Sigmoid colon (tissue), 4 donors: ENCODE data around the gene GSK3B.

ENCODE experiments used
- POLR2A ChIP-seq, 2 donors: fragments of 450-650 bp; IDR thresholded peaks; one replicate each; pipeline ENCODE4 v1.6.1; 2016; ENCODE audit warnings: antibody characterized with exemption in 2 of 2, mild to moderate bottlenecking in 2 of 2, moderate library complexity in 2 of 2
- POLR2AphosphoS5 ChIP-seq, 4 donors: sonication (generic); formaldehyde crosslinking; IDR thresholded peaks; one replicate each; pipeline ENCODE4 v1.6.1; 2017; ENCODE audit warnings: antibody characterized with exemption in 4 of 4
- TF ChIP-seq, protein P1 (sequence below), 4 experiments: fragments of 450-650 bp in 3 of 4; fragments of 200-600 bp in 1 of 4; IDR thresholded peaks; one replicate each; pipeline ENCODE4 v1.5.1; 2016 to 2019; ENCODE audit warnings: antibody characterized with exemption in 4 of 4, mild to moderate bottlenecking in 3 of 4, moderate library complexity in 2 of 4

DNA sequence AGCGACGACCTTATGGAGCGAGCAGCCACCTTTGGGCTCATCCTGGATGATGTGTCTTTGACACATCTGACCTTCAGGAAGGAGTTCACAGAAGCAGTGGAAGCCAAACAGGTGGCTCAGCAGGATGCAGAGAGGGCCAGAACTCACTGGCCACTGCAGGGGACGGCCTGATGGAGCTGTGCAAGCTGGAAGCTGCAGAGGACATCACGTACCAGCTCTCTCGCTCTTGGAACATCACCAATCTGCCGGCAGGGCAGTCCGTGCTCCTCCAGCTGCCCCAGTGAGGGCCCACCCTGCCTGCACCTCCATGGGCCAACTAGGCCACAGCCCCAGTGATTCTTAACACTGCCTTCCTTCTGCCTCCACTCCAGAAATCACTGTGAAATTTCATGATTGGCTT is 302.0 kb downstream of the GSK3B start:
- TF ChIP-seq, protein P1, sequence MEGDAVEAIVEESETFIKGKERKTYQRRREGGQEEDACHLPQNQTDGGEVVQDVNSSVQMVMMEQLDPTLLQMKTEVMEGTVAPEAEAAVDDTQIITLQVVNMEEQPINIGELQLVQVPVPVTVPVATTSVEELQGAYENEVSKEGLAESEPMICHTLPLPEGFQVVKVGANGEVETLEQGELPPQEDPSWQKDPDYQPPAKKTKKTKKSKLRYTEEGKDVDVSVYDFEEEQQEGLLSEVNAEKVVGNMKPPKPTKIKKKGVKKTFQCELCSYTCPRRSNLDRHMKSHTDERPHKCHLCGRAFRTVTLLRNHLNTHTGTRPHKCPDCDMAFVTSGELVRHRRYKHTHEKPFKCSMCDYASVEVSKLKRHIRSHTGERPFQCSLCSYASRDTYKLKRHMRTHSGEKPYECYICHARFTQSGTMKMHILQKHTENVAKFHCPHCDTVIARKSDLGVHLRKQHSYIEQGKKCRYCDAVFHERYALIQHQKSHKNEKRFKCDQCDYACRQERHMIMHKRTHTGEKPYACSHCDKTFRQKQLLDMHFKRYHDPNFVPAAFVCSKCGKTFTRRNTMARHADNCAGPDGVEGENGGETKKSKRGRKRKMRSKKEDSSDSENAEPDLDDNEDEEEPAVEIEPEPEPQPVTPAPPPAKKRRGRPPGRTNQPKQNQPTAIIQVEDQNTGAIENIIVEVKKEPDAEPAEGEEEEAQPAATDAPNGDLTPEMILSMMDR (IDR thresholded peaks at IDR 0.05), result no peak
- TF ChIP-seq POLR2AphosphoS5 (IDR thresholded peaks at IDR 0.05), result no peak
- no peak for TF ChIP-seq POLR2A (IDR thresholded peaks at IDR 0.05)
